Aorta (tissue), 5 donors: ENCODE data around the gene ARMC5. TPM values are rescaled to one million over a fixed set of nuclear protein-coding genes. Genes with fewer than 3 reads are reported as not detected.

Source experiments
- ATAC-seq: fragments of 200-7000 bp; cut with Tn5 transposase; one replicate; pipeline ENCODE4 v1.9.1; 2022; ENCODE audit warnings: moderate library complexity; ENCODE audit not compliant: low FRiP score
- DNase-seq, 2 donors: peaks; one replicate each; pipeline ENCODE4 v3.0.0-alpha.2; 2020
- H3K27ac ChIP-seq, 2 donors: one replicate each; pipeline ENCODE4 v1.5.1; 2013; ENCODE audit warnings: low read length in 2 of 2, mild to moderate bottlenecking in 2 of 2, moderate library complexity in 2 of 2, control low read depth in 1 of 2, inconsistent platforms in 1 of 2, low read depth in 1 of 2
- H3K27me3 ChIP-seq, 2 donors: one replicate each; pipeline ENCODE4 v1.6.1; 2013; ENCODE audit warnings: control low read depth in 1 of 2, low read length in 1 of 2, mild to moderate bottlenecking in 1 of 2, moderate library complexity in 1 of 2; ENCODE audit not compliant: insufficient read depth in 2 of 2, control insufficient read depth in 1 of 2
- H3K36me3 ChIP-seq, 2 donors: one replicate each; pipeline ENCODE4 v1.6.1; 2013; ENCODE audit warnings: control low read depth in 1 of 2, low read length in 1 of 2, mild to moderate bottlenecking in 1 of 2; ENCODE audit not compliant: insufficient read depth in 2 of 2, control insufficient read depth in 1 of 2
- H3K4me1 ChIP-seq, 2 donors: one replicate each; pipeline ENCODE4 v1.6.1; 2013; ENCODE audit warnings: low read length in 2 of 2, control low read depth in 1 of 2, mild to moderate bottlenecking in 1 of 2, moderate library complexity in 1 of 2; ENCODE audit not compliant: insufficient read depth in 2 of 2, control insufficient read depth in 1 of 2
- H3K4me3 ChIP-seq, 2 donors: one replicate each; pipeline ENCODE4 v1.5.1; 2013; ENCODE audit warnings: low read length in 2 of 2, control low read depth in 1 of 2, mild to moderate bottlenecking in 1 of 2
- H3K9me3 ChIP-seq: one replicate; pipeline ENCODE4 v1.6.1; 2013; ENCODE audit warnings: mild to moderate bottlenecking, low read length; ENCODE audit not compliant: control insufficient read depth
- WGBS, 2 donors: extraction: QIAGEN DNeasy Blood & Tissue Kit; methylation state at CpG; one replicate each; pipeline ENCODE4 v1.1.7; 2013; 5-methylcytosine and 5-hydroxymethylcytosine counted together
- intact Hi-C, 2 donors: fragments of 100-400 bp; cut with DNase I; formaldehyde crosslinking; loops; one replicate each; pipeline versions ENCODE4 v1.14.2 to v1.15.0; 2022
- long read RNA-seq, 2 donors: library from polyadenylated mRNA; unstranded; transcript quantifications; one replicate each; pipeline ENCODE4 v2.0.0, GENCODE V29; 2020 to 2021
- polyA plus RNA-seq, 2 donors: library from polyadenylated mRNA; stranded (reverse); fragments of 200-250 nt; gene quantifications; one replicate each; pipeline ENCODE4 v1.2.3, GENCODE V29; 2013
- total RNA-seq, 2 donors: library from RNA; stranded (reverse); fragmentation: NEBNext Ultra II Directional; extraction: Animal tissue kit (Norgen Biotek cat#: 25700); gene quantifications; one replicate each; pipeline ENCODE4 v1.2.1, GENCODE V29; 2021
- donor health status: healthy with polysubstance abuse.
- donor health status: Bipolar disorder and iron deficiency.
- donor health status: DM: no; HTN: no; CAD: no.
- donor health status: DM: no; HTN: no; CAD: no.
- donor health status: DM: yes; HTN: yes; CAD: no.

The ARMC5 gene
- total RNA-seq (1 to 10 TPM; 7.9 to 9.7 TPM), polyA plus RNA-seq (10 to 100 TPM in 1 of 2 donors, 1 to 10 TPM in 1; 2.1 to 14.1 TPM)
- long read RNA-seq, donor 1, transcript ARMC5-201 (6 exons, 3,612 nt) = major isoform, 20 of 39 reads
- long read RNA-seq, donor 1, partial matches to known transcripts = 16 of 39 reads
- long read RNA-seq, donor 1, other reads (novel, unspliced or antisense) = 2 of 39 reads
- long read RNA-seq, donor 2, transcript ARMC5-201 (6 exons, 3,612 nt) = major isoform, 9 of 14 reads
- long read RNA-seq, donor 2, partial matches to known transcripts = 2 of 14 reads
- long read RNA-seq, donor 2, other reads (novel, unspliced or antisense) = 2 of 14 reads

GRCh38 chr16:31458844-31459686, at the start of gene ARMC5:
Gene ARMC5, plus strand, starts transcription at chr16:31459501. Its CDS starts 24 bp downstream, at chr16:31459525.
- H3K9me3 ChIP-seq = no peaks in the 10 kb centered on the region
- 0% methylated on average over 91 of the region's 91 CpGs for WGBS, 2 donors
- no peaks in the 10 kb centered on the region for H3K4me1 ChIP-seq

GRCh38 chr16:31410082-31410481, 49.2 kb upstream of the ARMC5 start:
- ATAC-seq (no peak), DNase-seq (no peak)
- Histone ChIP-seq H3K27ac (no peak overlapping the region), H3K4me1 (no peaks in the 10 kb centered on the region), H3K9me3 (no peaks in the 10 kb centered on the region), H3K4me3 (no peak overlapping the region), H3K27me3 (no peaks in the 10 kb centered on the region), H3K36me3 (no peaks in the 10 kb centered on the region)
- WGBS, 2 donors = 71 to 76% methylated on average over 9 of the region's 9 CpGs
- intact Hi-C loops = no loop called here

More at GRCh38 chr16:31458844-31459686, at the start of gene ARMC5:
- intact Hi-C loops = loop anchor here (5.0 to 10.0 kb wide), 2 partner anchors 416 to 427 kb away; partner anchors contain the start of genes ZNF267 (in 2 of the 2) and STX4 (in 1 of the 2)
- Histone ChIP-seq H3K27ac (peak within 1 kb of the TSS; percentile 23 to 95), H3K4me3 (peak within 1 kb of the TSS; percentile 51 to 52), H3K27me3 (no peaks in the 10 kb centered on the region), H3K36me3 (no peaks in the 10 kb centered on the region)
- ATAC-seq = peak; percentile 94
- peak; percentile 99 for DNase-seq

GRCh38 chr16:31411024-31411844, 48.1 kb upstream of the ARMC5 start:
- 70 to 76% methylated on average over 20 to 22 of the region's 22 CpGs for WGBS, 2 donors
- intact Hi-C loops = no loop called here
- no peaks in the 10 kb centered on the region for H3K27me3 ChIP-seq
- ATAC-seq (no peak), DNase-seq (no peak)
- H3K9me3 ChIP-seq = no peaks in the 10 kb centered on the region
- no peak overlapping the region for H3K27ac ChIP-seq
- H3K36me3 ChIP-seq = no peaks in the 10 kb centered on the region
- H3K4me1 ChIP-seq = no peaks in the 10 kb centered on the region
- no peak overlapping the region for H3K4me3 ChIP-seq

- Histone ChIP-seq H3K27me3 (no peaks in the 10 kb centered on the region), H3K4me3 (no peak overlapping the region), H3K9me3 (no peaks in the 10 kb centered on the region), H3K27ac (no peak overlapping the region), H3K36me3 (no peaks in the 10 kb centered on the region), H3K4me1 (no peaks in the 10 kb centered on the region)
- DNase-seq = no peak
- no peak for ATAC-seq
- 83% methylated on average over 10 of the region's 10 CpGs for WGBS, 2 donors
- intact Hi-C loops = no loop called here
These were observed 46.6 kb upstream of the ARMC5 start for GRCh38 chr16:31412750-31413149.

GRCh38 chr16:31413381-31413780, 45.9 kb upstream of the ARMC5 start:
- Histone ChIP-seq H3K27me3 (peaks cover 0 to 3% of the 10 kb centered on the region in 2 donors), H3K4me1 (no peaks in the 10 kb centered on the region), H3K9me3 (peaks cover 3% of the 10 kb centered on the region), H3K36me3 (no peaks in the 10 kb centered on the region), H3K27ac (no peak overlapping the region), H3K4me3 (no peak overlapping the region)
- 89 to 90% methylated on average over 5 of the region's 5 CpGs for WGBS, 2 donors
- ATAC-seq = no peak
- DNase-seq = no peak
- intact Hi-C loops = no loop called here

GRCh38 chr16:31413943-31414342, 45.4 kb upstream of the ARMC5 start:
- intact Hi-C loops = no loop called here
- 80 to 81% methylated on average over 4 of the region's 4 CpGs for WGBS, 2 donors
- Histone ChIP-seq H3K4me1 (no peaks in the 10 kb centered on the region), H3K9me3 (peaks cover 3% of the 10 kb centered on the region), H3K36me3 (no peaks in the 10 kb centered on the region), H3K27ac (no peak overlapping the region), H3K4me3 (no peak overlapping the region), H3K27me3 (peaks cover 0 to 3% of the 10 kb centered on the region in 2 donors)
- ATAC-seq (no peak), DNase-seq (no peak)

- ATAC-seq (no peak), DNase-seq (no peak)
- Histone ChIP-seq H3K27me3 (peaks cover 0 to 3% of the 10 kb centered on the region in 2 donors), H3K4me3 (no peak overlapping the region), H3K27ac (no peak overlapping the region), H3K9me3 (peaks cover 3% of the 10 kb centered on the region), H3K36me3 (no peaks in the 10 kb centered on the region), H3K4me1 (no peaks in the 10 kb centered on the region)
- WGBS, 2 donors = 70 to 79% methylated on average over 4 of the region's 4 CpGs
- intact Hi-C loops = no loop called here
These were observed 44.6 kb upstream of the ARMC5 start for GRCh38 chr16:31414706-31415105.

GRCh38 chr16:31416371-31416770, 42.9 kb upstream of the ARMC5 start:
- no peaks in the 10 kb centered on the region for H3K36me3 ChIP-seq
- no peaks in the 10 kb centered on the region for H3K4me1 ChIP-seq
- WGBS, 2 donors = 83 to 84% methylated on average over 11 of the region's 11 CpGs
- DNase-seq (peak in 1 of 2 donors; percentile 51), ATAC-seq (no peak)
- H3K9me3 ChIP-seq = peaks cover 3% of the 10 kb centered on the region
- intact Hi-C loops = no loop called here
- no peak overlapping the region for H3K4me3 ChIP-seq
- no peak overlapping the region for H3K27ac ChIP-seq
- H3K27me3 ChIP-seq = peaks cover 0 to 3% of the 10 kb centered on the region in 2 donors
